Measurements from ENCODE around the gene DEAF1. TPM values are rescaled to one million over a fixed set of nuclear protein-coding genes. Genes with fewer than 3 reads are reported as not detected.
A peak's percentile ranks its signal among the peaks of the same experiment; 100 is the strongest.

DEAF1 gene
- total and polyA plus RNA-seq, 9 of the 15 experiments (the other 6 are each of a cell fraction or from before 2014, with no cell fraction given): 2.0 to 69.1 (median 26.8) TPM

DNA sequence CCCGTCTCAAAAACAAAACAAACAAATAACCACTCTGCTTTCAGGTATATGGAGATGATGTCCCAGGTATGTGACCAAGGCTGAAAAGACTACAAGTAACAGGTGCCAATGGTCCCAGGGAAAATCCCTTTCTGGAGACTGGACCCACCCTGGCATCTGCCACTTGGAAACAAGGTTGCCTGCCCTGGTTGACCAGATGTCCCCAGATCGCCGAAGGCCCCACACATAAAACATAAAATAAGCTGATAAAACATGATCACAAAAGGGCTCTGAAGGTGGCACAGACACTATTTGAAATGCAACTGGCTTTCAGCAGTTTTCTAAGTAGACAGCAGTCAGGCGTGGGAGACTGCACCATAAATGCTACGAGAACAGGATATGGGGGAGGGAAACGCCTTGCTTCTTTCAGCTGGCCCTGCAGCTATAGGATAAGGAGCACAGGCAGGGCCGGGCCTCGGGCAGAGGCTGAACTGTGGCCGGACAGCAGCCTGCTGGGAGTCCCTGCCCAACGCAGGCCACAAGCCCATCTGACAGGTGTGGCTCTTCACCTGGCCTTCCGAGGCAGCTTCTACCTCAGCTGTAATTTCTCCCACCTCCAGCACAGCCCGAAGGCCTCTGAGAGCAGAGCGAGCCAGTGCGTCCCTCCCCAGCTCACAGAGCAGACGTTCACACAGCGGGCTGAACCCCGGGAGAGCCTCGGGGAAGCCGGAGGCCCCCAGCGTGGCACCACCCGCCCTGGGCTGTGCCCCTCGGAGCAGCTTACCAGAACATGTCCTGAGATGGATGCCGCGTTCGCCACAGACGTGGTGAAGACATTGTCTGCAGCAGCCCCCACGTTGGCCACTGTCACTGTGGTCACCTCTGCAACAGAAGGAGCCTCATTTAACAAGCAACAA is 4.0 kb downstream of the DEAF1 start (continued):
- TF ChIP-seq, protein P1, sequence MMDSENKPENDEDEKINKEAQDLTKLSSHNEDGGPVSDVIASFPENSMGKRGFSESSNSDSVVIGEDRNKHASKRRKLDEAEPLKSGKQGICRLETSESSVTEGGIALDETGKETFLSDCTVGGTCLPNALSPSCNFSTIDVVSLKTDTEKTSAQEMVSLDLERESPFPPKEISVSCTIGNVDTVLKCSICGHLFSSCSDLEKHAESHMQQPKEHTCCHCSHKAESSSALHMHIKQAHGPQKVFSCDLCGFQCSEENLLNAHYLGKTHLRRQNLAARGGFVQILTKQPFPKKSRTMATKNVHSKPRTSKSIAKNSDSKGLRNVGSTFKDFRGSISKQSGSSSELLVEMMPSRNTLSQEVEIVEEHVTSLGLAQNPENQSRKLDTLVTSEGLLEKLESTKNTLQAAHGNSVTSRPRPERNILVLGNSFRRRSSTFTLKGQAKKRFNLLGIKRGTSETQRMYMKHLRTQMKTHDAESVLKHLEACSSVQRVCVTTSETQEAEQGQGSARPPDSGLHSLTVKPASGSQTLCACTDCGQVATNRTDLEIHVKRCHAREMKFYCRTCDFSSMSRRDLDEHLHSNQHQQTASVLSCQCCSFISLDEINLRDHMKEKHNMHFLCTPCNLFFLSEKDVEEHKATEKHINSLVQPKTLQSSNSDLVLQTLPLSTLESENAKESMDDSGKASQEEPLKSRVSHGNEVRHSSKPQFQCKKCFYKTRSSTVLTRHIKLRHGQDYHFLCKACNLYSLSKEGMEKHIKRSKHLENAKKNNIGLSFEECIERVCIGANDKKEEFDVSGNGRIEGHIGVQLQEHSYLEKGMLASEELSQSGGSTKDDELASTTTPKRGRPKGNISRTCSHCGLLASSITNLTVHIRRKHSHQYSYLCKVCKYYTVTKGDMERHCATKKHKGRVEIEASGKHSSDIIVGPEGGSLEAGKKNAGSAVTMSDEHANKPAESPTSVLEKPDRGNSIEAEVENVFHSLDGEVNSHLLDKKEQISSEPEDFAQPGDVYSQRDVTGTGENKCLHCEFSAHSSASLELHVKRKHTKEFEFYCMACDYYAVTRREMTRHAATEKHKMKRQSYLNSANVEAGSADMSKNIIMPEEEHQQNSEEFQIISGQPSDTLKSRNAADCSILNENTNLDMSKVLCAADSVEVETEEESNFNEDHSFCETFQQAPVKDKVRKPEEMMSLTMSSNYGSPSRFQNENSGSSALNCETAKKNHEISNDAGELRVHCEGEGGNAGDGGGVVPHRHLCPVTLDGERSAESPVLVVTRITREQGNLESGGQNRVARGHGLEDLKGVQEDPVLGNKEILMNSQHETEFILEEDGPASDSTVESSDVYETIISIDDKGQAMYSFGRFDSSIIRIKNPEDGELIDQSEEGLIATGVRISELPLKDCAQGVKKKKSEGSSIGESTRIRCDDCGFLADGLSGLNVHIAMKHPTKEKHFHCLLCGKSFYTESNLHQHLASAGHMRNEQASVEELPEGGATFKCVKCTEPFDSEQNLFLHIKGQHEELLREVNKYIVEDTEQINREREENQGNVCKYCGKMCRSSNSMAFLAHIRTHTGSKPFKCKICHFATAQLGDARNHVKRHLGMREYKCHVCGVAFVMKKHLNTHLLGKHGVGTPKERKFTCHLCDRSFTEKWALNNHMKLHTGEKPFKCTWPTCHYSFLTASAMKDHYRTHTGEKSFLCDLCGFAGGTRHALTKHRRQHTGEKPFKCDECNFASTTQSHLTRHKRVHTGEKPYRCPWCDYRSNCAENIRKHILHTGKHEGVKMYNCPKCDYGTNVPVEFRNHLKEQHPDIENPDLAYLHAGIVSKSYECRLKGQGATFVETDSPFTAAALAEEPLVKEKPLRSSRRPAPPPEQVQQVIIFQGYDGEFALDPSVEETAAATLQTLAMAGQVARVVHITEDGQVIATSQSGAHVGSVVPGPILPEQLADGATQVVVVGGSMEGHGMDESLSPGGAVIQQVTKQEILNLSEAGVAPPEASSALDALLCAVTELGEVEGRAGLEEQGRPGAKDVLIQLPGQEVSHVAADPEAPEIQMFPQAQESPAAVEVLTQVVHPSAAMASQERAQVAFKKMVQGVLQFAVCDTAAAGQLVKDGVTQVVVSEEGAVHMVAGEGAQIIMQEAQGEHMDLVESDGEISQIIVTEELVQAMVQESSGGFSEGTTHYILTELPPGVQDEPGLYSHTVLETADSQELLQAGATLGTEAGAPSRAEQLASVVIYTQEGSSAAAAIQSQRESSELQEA (IDR thresholded peaks at IDR 0.05; ENCODE audit: low read depth): no peak
- TF ChIP-seq TOE1 (IDR thresholded peaks at IDR 0.05; ENCODE audit: borderline replicate concordance) (no peak), TOE1 (CRISPR knock-in tag; IDR thresholded peaks at IDR 0.05; ENCODE audit: borderline replicate concordance, low read depth) (no peak), COPS2 (conservative IDR thresholded peaks at IDR 0.05) (no peak), ZNF707 (CRISPR knock-in tag; conservative IDR thresholded peaks at IDR 0.05) (no peak), CCNT2 (IDR thresholded peaks at IDR 0.05; ENCODE audit: borderline replicate concordance, extremely low read depth, insufficient read length, low read depth, low read length) (peak; percentile 25)
- TF ChIP-seq, protein P2, sequence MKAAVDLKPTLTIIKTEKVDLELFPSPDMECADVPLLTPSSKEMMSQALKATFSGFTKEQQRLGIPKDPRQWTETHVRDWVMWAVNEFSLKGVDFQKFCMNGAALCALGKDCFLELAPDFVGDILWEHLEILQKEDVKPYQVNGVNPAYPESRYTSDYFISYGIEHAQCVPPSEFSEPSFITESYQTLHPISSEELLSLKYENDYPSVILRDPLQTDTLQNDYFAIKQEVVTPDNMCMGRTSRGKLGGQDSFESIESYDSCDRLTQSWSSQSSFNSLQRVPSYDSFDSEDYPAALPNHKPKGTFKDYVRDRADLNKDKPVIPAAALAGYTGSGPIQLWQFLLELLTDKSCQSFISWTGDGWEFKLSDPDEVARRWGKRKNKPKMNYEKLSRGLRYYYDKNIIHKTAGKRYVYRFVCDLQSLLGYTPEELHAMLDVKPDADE (conservative IDR thresholded peaks at IDR 0.05; ENCODE audit: control insufficient read depth, low read depth, low read length): peak; percentile 83
- TF ChIP-seq, protein P3, sequence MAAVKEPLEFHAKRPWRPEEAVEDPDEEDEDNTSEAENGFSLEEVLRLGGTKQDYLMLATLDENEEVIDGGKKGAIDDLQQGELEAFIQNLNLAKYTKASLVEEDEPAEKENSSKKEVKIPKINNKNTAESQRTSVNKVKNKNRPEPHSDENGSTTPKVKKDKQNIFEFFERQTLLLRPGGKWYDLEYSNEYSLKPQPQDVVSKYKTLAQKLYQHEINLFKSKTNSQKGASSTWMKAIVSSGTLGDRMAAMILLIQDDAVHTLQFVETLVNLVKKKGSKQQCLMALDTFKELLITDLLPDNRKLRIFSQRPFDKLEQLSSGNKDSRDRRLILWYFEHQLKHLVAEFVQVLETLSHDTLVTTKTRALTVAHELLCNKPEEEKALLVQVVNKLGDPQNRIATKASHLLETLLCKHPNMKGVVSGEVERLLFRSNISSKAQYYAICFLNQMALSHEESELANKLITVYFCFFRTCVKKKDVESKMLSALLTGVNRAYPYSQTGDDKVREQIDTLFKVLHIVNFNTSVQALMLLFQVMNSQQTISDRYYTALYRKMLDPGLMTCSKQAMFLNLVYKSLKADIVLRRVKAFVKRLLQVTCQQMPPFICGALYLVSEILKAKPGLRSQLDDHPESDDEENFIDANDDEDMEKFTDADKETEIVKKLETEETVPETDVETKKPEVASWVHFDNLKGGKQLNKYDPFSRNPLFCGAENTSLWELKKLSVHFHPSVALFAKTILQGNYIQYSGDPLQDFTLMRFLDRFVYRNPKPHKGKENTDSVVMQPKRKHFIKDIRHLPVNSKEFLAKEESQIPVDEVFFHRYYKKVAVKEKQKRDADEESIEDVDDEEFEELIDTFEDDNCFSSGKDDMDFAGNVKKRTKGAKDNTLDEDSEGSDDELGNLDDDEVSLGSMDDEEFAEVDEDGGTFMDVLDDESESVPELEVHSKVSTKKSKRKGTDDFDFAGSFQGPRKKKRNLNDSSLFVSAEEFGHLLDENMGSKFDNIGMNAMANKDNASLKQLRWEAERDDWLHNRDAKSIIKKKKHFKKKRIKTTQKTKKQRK (IDR thresholded peaks at IDR 0.05; ENCODE audit: borderline replicate concordance, low read depth, low read length): no peak
